SU-DHL-6 (cell line): ENCODE results near the gene RANBP9.

Experiments
- H2AFZ ChIP-seq: fragments of 200-600 bp; sonication (generic); 2 replicates; pipeline ENCODE4 v1.6.1; 2014; ENCODE audit warnings: low read depth, mild to moderate bottlenecking, moderate library complexity, mixed read lengths, antibody characterized with exemption, low read length; ENCODE audit not compliant: severe bottlenecking
- H3F3A ChIP-seq: fragments of 200-600 bp; shearing (Covaris generic); 2 replicates; pipeline ENCODE4 v1.6.0; 2016; ENCODE audit warnings: antibody characterized with exemption, mild to moderate bottlenecking; ENCODE audit not compliant: insufficient read depth
- H3K27ac ChIP-seq: fragments of 200-600 bp; sonication (generic); 2 replicates; pipeline ENCODE4 v1.5.1; 2016; ENCODE audit warnings: low read depth, mild to moderate bottlenecking, low read length, moderate library complexity, mixed read lengths
- H3K27me3 ChIP-seq: fragments of 200-600 bp; sonication (generic), shearing (Covaris generic); 2 replicates; pipeline ENCODE4 v1.6.0; 2014; ENCODE audit warnings: mild to moderate bottlenecking, low read length
- H3K36me3 ChIP-seq: fragments of 200-600 bp; sonication (generic); 2 replicates; pipeline ENCODE4 v1.6.1; 2014; ENCODE audit warnings: mild to moderate bottlenecking, low read length, mixed read lengths
- H3K4me2 ChIP-seq: fragments of 300-600, 200-600 bp; shearing (Covaris generic), sonication (generic); 2 replicates; pipeline ENCODE4 v1.6.0; 2014; ENCODE audit warnings: low read length, low read depth, mild to moderate bottlenecking; ENCODE audit not compliant: poor library complexity, severe bottlenecking
- H3K4me3 ChIP-seq: fragments of 200-600 bp; sonication (generic); 2 replicates; pipeline ENCODE4 v1.5.1; 2014; ENCODE audit warnings: antibody characterized with exemption, low read length, mild to moderate bottlenecking, mixed read lengths; ENCODE audit not compliant: insufficient read depth, poor library complexity, severe bottlenecking
- H3K79me2 ChIP-seq: fragments of 200-600 bp; sonication (generic); 2 replicates; pipeline ENCODE4 v1.6.1; 2014; ENCODE audit warnings: mild to moderate bottlenecking, low read length, moderate library complexity; ENCODE audit not compliant: insufficient read depth
- H3K9ac ChIP-seq: fragments of 200-600 bp; sonication (generic); 2 replicates; pipeline ENCODE4 v1.7.0; 2014; ENCODE audit warnings: mild to moderate bottlenecking, low read length
- H3K9me2 ChIP-seq: fragments of 200-600 bp; sonication (generic); replicated peaks from 2 replicates; pipeline ENCODE4 v1.6.1; 2014; ENCODE audit warnings: low read length; ENCODE audit not compliant: insufficient read depth
- H3K9me3 ChIP-seq: fragments of 200-600 bp; sonication (generic); 2 replicates; pipeline ENCODE4 v1.6.1; 2014; ENCODE audit warnings: low read length, mixed read lengths; ENCODE audit not compliant: insufficient read depth
- H4K20me1 ChIP-seq: fragments of 200-600 bp; sonication (generic); 2 replicates; pipeline ENCODE4 v1.6.1; 2014; ENCODE audit warnings: low read depth, mild to moderate bottlenecking, antibody characterized with exemption, low read length, moderate library complexity, mixed read lengths
- EZH2phosphoT487 ChIP-seq: fragments of 200-600 bp; sonication (generic), shearing (Covaris generic); conservative IDR thresholded peaks from 2 replicates; pipeline ENCODE4 v1.6.1; 2018; ENCODE audit warnings: mild to moderate bottlenecking, antibody characterized with exemption, low read length, moderate library complexity, mixed read lengths
- TF ChIP-seq, protein P1 (sequence below): fragments of 200-600 bp; sonication (generic); IDR thresholded peaks from one replicate; pipeline ENCODE4 v1.5.1; 2017; ENCODE audit warnings: antibody characterized with exemption, mild to moderate bottlenecking, low read length, moderate library complexity; ENCODE audit not compliant: insufficient read depth, poor library complexity, severe bottlenecking

The RANBP9 gene

DNA sequence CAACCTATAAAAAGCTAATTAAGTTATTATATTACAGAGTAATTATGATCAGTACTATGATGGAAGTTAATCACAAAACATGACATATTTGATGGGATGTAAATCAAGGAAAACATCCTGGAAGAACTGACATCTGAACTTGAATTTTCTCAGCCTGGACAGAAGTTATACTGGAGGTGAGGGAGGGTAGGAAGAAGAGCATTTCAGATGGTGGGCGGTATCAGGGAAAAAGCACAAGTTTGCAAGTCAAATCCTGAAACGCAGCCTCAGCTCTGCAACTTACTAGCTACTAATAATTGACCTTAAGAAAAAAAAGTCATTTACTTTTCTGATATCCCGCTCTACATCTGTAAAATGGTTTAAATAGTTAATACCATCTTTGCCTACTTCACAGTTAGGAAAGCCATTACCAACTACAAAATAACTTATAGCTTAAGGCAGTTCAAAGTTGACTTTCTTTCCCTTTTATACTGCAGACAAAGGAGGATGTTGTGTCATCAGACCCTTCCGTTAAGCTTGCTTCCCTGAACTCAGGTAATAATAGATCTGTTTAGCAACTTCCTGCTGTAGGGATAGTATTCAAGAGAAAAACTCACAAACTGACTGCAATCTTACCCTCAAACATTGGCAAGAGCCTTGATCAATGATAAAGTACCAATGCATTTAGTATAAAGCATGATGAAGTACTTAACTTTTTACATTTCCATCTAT lies 75.5 kb downstream of the RANBP9 start:
- Histone ChIP-seq H4K20me1 (no peaks in the 10 kb centered on the region), H3K27ac (no peak overlapping the region), H3K4me2 (no peak overlapping the region), H3F3A (no peaks in the 10 kb centered on the region), H3K27me3 (no peaks in the 10 kb centered on the region), H3K79me2 (no peaks in the 10 kb centered on the region), H3K9me3 (no peaks in the 10 kb centered on the region), H3K9ac (no peak overlapping the region), H2AFZ (no peak overlapping the region), H3K9me2 (no peaks in the 10 kb centered on the region), H3K4me3 (no peak overlapping the region), H3K36me3 (peaks cover 69% of the 10 kb centered on the region; the same call in 1 of the 2 replicates)
- no peak for TF ChIP-seq EZH2phosphoT487
- TF ChIP-seq, protein P1, sequence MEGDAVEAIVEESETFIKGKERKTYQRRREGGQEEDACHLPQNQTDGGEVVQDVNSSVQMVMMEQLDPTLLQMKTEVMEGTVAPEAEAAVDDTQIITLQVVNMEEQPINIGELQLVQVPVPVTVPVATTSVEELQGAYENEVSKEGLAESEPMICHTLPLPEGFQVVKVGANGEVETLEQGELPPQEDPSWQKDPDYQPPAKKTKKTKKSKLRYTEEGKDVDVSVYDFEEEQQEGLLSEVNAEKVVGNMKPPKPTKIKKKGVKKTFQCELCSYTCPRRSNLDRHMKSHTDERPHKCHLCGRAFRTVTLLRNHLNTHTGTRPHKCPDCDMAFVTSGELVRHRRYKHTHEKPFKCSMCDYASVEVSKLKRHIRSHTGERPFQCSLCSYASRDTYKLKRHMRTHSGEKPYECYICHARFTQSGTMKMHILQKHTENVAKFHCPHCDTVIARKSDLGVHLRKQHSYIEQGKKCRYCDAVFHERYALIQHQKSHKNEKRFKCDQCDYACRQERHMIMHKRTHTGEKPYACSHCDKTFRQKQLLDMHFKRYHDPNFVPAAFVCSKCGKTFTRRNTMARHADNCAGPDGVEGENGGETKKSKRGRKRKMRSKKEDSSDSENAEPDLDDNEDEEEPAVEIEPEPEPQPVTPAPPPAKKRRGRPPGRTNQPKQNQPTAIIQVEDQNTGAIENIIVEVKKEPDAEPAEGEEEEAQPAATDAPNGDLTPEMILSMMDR, result no peak

DNA sequence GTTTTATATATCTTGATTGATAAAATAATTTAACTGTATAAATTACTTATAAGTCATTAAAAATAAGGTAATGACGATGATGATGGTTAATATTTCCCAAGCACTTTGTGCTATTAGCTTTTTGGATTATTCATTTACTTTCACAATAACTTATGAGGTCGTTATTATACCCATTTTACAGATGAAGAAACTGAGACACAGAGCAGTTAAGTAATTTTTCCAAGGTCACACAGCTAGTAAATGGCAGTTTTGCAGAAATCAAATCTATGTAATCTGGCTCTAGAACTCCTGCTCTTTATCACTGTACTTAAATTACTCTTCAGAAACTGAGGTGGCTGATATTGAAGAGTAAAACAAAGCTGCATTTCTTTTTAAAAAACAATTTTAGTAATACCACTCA lies 78.3 kb downstream of the RANBP9 start:
- no peak overlapping the region for H3K9ac ChIP-seq
- no peak overlapping the region for H3K4me3 ChIP-seq
- no peak overlapping the region for H3K27ac ChIP-seq
- no peaks in the 10 kb centered on the region for H3K9me2 ChIP-seq
- no peaks in the 10 kb centered on the region for H3F3A ChIP-seq
- no peaks in the 10 kb centered on the region for H3K79me2 ChIP-seq
- no peak overlapping the region for H2AFZ ChIP-seq
- no peaks in the 10 kb centered on the region for H3K9me3 ChIP-seq
- H3K4me2 ChIP-seq, result no peak overlapping the region
- peaks cover 46% of the 10 kb centered on the region; the same call in 1 of the 2 replicates for H3K36me3 ChIP-seq
- H4K20me1 ChIP-seq, result no peaks in the 10 kb centered on the region
- no peaks in the 10 kb centered on the region for H3K27me3 ChIP-seq
- TF ChIP-seq, protein P1, result no peak
- TF ChIP-seq EZH2phosphoT487, result no peak

DNA sequence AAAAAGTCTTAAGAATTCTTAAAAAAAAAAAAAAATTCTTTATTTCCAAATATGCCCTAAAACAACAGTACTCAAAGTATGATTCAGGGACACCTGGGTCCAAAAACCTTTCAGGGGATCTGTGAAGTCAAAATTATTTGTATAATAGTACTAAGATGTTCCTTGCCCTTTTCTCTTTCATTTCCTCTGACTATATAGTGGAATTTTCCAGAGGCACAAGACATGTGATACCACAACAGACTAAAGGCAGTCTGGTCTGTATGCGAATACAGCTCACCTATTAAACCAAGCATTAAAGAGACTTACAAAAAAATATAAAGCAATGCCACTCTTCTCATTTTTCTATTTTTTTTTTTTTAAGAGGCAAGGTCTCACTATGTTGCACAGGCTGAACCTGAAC lies 81.1 kb downstream of the RANBP9 start:
- no peaks in the 10 kb centered on the region for H3K9me2 ChIP-seq
- no peaks in the 10 kb centered on the region for H4K20me1 ChIP-seq
- H3K79me2 ChIP-seq, result no peaks in the 10 kb centered on the region
- no peak overlapping the region for H2AFZ ChIP-seq
- no peak overlapping the region for H3K27ac ChIP-seq
- no peak overlapping the region for H3K4me3 ChIP-seq
- H3K9ac ChIP-seq, result no peak overlapping the region
- H3K4me2 ChIP-seq, result no peak overlapping the region
- H3F3A ChIP-seq, result peaks cover 11% of the 10 kb centered on the region
- TF ChIP-seq, protein P1, result no peak
- no peak for TF ChIP-seq EZH2phosphoT487
- H3K9me3 ChIP-seq, result no peaks in the 10 kb centered on the region
- peaks cover 38% of the 10 kb centered on the region; the same call in 1 of the 2 replicates for H3K36me3 ChIP-seq
- H3K27me3 ChIP-seq, result no peaks in the 10 kb centered on the region
